ENCODE data around the gene AFAP1.

Gene AFAP1

DNA sequence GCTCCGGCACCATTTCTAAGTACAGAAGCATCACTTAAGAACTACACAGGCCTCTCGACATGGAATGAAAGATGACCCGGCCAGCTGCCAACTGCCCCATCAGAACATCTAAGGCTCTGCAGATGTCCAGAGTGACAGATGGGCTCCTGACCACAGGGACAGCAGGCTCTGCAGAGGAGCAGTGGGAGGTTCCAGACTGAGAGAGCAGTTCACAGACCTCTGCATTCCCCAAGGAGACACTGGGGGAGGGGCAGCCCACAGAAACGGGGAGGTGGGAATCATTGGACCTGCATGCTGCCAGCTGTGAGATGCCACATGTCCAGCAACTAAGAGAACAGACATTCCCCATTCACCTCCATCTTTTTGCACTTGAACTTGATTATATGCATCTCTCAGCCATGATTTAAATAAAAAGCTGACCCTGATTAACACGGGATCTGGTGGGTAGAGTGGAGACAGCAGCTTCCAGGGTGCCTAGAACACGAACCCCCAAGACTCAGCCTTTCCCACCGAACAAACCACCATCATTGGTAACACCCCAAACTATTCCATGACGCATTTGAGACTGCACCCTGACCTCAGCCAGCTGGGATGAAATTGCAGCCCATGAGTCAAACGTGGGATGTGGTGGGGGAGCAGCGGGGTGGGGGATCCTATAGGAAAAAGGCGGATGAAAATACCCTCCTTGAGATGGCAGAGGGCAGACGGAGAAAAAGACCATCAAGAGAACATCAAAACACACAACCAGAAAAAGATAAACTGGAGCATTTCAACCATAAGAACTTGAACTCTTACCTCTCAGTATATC, 47.2 kb downstream of the AFAP1 start:
- no peak for DNase-seq

GRCh38 chr4:7890635-7891393, 48.8 kb downstream of the AFAP1 start:
- no peak for DNase-seq

GRCh38 chr4:7887436-7887835, 52.2 kb downstream of the AFAP1 start:
- DNase-seq, result no peak

DNA sequence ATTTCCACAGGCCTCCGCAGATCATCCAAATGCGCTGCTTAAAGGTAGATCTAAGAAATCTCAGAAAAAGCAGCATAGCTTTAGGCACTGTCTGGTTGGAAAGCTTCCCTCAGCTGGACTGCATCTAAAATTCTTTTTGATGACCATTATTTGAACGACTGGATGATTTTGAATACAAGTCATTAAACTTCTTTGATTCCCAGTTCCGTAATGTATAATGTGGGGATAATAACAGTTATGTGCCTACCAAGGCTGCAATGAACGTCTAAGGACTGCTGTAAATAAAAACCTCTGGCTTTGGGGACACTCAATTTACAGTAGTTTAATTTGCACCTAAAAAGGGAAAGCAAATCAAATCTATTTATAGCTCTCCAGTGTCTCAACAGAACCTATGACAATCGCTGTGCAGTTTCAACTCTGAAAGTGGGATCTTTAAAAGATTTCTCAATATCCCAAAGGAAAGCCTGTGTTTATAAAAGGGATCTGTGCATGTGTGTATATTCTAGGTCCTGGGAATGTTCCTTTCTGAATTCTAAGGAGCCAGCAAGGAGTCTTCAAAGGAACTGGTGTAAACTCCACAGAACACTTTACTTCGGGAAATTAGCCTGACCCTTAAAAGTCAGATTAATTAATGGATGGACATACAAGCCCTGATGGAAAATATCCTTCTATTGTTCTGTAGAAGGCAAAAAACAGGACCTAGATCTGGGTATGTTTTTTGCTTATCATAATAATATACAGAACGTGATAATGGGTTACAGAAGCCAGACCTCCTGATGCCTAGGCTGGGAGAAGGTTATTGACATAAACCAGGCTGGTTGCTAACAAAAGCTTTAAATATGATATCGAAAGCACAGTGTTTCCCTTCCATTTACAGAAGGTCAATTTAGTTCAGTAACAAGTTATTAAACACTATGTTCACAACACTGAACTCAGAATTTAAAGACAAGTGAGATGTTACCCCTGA, 53.4 kb downstream of the AFAP1 start:
- DNase-seq, result no peak

- no peak for DNase-seq
These were observed 54.2 kb downstream of the AFAP1 start for GRCh38 chr4:7885216-7886006.

- no peak for DNase-seq
These were observed 59.0 kb downstream of the AFAP1 start for GRCh38 chr4:7880683-7881082.

DNA sequence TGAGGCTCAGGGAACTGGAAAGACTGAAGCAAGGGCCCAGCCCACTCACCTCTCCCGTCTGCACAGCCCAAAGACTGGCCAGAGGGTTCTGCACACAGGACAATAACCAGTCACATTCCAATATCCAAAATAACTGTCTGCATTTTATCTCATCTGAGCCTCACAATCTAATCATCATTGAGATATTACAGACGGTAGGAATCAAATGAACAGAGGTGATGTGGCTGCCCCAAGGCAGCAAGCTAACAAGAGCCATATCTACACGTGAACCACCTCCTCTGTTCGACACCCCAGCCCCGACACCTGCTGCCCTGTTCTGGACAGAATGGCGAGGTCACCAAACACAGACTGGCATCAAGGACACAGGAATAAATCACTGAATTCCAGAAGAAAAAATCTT, 60.5 kb downstream of the AFAP1 start:
- DNase-seq, result no peak

DNA sequence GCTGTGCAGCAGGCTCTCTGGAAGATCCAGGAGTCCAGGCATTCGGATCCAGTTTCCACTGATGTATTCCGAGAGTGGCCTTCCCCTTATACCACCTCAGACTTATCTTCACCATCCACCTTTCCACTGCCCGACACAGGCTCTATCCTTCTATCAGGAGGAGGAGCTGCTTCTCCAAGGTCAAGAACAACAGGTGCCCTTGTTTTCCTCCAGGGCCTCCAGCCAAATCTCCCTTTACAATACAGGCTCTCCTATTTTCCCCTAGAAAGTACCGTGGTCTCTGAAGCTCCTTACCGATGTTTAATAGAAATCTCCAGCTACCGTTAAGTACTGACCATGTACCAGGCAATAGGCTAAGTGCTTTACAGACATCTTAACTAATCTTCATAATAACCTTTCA, 61.3 kb downstream of the AFAP1 start:
- no peak for DNase-seq

DNA sequence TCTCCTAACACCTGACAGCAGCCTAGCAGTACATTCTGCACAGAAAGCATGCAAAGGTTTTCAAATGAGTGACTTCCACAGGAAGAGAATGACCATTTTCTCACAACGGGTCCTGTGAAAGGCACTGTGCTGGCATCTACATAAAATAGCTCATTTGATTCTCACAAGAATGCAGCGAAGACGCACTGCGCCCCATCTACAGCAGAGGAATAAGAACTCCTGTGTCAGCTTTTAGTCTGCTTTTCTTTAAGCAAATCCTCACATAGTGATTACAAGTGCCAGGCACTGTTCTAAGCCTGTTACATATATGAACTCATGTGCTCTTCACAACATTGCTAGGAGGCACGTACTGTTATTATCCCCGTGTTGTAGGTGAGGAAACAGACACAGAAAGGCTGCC, 62.5 kb downstream of the AFAP1 start:
- DNase-seq, result no peak

DNA sequence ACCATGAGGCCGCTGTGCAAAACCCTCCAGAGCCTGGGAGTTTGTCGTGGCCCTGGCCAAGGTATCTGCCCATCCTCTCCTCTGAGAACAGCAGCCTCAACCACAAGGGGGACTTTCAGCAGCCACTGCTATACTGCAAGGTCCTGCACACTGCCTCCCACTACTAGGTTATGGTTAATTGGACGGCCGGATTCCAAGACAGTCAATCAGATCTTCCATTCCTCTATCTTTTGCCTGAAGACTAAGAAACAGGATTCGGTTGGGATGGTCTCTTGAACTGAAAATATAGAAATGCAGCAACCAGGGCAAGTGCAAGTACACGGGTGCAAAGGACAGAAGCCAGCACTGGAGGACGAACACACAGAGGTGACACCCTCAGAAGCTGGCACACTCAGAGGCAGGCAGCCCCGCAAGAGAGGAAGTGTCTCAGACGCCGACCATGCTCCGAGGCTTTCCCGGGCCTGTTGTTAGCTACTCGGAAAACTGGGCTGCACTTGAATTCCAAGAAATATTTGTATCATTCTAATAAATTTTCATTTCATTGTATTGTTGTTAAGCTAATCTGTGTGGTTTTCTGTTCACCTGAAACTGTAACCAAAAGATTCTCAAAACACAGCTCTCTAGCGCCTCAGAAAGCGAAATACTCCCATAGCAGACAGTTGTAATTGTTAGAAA, 63.3 kb downstream of the AFAP1 start:
- DNase-seq, result no peak

GRCh38 chr4:7874838-7875237, 64.8 kb downstream of the AFAP1 start:
- DNase-seq, result no peak

DNA sequence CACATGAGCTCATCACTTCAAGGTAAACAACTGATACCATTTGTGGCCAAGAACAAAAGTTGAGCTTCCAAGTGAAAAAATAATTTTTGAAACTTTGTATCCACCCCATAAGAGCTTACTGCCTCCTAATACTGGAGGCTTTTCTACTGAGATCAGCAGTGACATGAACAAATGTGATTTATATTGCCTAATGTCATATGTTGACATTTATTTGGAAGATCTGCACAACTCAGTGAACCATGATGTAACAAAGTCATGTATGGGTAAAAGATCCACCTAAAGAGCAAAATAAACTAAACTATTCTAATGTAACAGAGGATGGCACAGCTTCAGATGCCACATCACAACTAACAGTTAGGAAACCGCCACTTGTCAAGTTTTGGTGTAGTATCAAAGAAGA, 65.8 kb downstream of the AFAP1 start:
- DNase-seq, result no peak

- DNase-seq, result no peak
These were observed 67.3 kb downstream of the AFAP1 start for GRCh38 chr4:7872264-7872771.

- DNase-seq, result no peak
These were observed 68.3 kb downstream of the AFAP1 start for GRCh38 chr4:7871356-7871755.

DNA sequence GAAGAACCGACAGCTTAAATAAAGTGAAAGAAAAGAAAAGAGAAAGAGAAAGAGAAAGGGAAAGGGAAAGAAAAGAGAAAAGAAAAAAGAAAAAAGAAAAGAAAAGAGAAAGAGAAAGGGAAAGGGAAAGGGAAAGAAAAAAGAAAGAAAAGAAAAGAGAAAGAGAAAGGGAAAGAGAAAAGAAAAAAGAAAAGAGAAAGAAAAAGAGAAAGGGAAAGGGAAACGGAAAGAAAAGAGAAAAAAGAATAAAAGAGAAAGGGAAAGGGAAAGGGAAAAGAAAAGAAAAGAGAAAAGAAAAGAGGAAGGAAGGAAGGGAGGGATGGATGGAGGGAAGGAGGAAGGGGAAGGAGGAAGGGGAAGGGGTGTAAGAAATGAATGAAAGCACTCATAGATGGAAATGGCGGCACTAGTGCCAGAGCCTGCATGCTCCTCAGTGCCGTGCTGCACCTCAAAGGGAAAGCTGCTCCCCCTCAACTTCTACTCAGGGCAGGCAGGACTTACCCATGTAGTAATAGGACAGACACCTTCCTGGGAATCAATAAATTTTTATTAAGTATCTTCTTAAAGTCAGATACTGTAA, 70.7 kb downstream of the AFAP1 start:
- DNase-seq, result no peak

- DNase-seq, result no peak
These were observed 71.3 kb downstream of the AFAP1 start for GRCh38 chr4:7868436-7868775.

- DNase-seq, result no peak
These were observed 71.8 kb downstream of the AFAP1 start for GRCh38 chr4:7867701-7868435.

DNA sequence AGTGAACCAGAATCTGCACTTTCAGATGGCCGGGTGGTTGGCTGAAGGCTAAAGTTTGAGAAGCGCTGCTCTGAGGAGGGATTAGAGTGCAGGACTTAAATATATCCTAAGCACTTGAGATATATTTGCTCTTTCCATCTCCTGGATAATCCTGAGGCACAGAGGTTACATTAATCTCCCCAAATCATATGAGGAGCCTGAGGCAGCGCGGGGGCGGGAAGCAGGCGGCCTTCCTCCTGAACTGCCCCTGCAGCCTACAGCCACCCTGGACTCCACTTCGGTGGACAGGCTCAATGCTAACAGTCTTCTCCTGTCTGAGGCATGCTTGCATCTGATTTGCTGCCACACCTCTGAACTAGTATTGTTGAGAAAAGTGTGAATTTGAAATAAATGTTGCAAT, 72.5 kb downstream of the AFAP1 start:
- no peak for DNase-seq

- DNase-seq, result no peak
These were observed 74.1 kb downstream of the AFAP1 start for GRCh38 chr4:7865533-7865932.

GRCh38 chr4:7864685-7865084, 75.0 kb downstream of the AFAP1 start:
- no peak for DNase-seq

Data from NCI-H1436 (cell line).